ENCODE results near the gene MITF.

- TF ChIP-seq POLR2A (IDR thresholded peaks at IDR 0.05) (no peak), CTCF (IDR thresholded peaks at IDR 0.05 in 8 of 11, conservative IDR thresholded peaks at IDR 0.05 in 3 of 11) (no peak), POLR2AphosphoS5 (IDR thresholded peaks at IDR 0.05) (no peak)
Measured at GRCh38 chr3:69951616-69952015, 212.4 kb downstream of the MITF start.

All from spleen (tissue), 7 donors.